ENCODE data around the gene CXCL14.

The CXCL14 gene

DNA sequence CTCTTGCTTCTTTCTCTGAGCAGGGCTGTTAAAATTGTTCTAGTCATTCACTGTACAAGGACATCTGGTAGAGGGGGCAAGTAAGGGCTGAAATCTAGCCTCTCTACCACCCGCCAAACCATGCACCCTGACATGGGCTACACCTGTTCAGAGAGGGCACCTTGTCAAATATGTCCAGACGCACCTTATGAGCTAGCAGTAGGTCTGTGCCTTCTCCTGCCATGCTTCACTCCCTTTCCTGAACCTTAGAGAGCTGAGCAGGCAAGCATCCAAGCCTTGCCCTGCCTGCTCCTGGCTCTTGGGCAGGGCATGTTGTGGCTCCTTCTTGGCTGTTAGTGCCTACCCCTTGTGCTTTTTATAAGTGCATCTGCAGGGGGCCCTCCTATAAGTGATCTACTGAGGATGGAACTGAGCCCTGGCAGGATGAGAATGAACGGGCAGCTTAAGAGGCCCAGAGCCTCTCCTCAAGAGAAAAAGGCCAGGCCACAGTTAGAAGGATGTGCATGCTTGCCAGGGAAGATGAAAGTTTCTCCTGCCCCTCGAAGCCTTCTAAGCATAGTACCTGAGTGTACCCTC, 39.3 kb downstream of the CXCL14 start:
- TF ChIP-seq, protein P1, sequence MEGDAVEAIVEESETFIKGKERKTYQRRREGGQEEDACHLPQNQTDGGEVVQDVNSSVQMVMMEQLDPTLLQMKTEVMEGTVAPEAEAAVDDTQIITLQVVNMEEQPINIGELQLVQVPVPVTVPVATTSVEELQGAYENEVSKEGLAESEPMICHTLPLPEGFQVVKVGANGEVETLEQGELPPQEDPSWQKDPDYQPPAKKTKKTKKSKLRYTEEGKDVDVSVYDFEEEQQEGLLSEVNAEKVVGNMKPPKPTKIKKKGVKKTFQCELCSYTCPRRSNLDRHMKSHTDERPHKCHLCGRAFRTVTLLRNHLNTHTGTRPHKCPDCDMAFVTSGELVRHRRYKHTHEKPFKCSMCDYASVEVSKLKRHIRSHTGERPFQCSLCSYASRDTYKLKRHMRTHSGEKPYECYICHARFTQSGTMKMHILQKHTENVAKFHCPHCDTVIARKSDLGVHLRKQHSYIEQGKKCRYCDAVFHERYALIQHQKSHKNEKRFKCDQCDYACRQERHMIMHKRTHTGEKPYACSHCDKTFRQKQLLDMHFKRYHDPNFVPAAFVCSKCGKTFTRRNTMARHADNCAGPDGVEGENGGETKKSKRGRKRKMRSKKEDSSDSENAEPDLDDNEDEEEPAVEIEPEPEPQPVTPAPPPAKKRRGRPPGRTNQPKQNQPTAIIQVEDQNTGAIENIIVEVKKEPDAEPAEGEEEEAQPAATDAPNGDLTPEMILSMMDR (IDR thresholded peaks at IDR 0.05): no peak

DNA sequence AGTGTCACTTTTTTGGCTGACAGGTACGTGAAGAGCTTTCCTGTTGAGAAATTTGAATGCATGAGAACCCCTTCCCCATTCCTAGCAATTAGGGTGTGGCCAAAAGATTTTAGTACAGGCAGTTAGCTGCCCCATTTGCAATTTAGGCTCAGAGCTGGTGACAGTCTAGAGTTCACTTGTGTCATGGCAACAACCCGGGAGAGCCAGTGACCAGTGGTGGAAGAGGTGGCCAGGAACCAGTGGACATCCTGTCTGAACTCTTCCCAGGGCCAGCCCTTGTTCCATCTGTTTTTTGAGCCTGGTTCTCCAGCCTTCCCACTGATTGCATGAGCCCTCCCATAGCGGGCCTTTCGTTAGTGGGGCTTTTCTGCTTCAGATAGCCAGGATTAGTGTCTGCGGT, 40.5 kb downstream of the CXCL14 start:
- TF ChIP-seq, protein P1 (IDR thresholded peaks at IDR 0.05): no peak

DNA sequence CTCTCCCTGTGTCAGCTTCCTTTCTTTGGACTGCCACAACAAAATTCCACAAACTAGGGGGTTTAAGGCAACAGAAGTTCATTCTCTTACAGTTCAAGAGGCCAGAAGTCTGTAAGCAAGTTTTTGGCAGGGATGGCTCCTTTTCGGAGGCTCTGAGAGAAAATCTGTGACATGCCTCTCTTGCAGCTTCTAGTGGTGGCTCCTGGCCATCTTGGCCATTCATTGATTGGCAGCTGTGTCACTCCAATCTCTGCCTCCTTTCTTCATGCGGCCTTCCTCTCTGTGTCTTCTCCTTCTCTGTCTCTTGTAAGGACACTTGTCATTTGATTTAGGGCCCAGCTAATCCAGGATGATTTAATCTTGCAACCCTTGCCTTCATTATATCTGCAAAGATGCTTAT, 41.0 kb downstream of the CXCL14 start:
- TF ChIP-seq, protein P1 (IDR thresholded peaks at IDR 0.05): no peak

DNA sequence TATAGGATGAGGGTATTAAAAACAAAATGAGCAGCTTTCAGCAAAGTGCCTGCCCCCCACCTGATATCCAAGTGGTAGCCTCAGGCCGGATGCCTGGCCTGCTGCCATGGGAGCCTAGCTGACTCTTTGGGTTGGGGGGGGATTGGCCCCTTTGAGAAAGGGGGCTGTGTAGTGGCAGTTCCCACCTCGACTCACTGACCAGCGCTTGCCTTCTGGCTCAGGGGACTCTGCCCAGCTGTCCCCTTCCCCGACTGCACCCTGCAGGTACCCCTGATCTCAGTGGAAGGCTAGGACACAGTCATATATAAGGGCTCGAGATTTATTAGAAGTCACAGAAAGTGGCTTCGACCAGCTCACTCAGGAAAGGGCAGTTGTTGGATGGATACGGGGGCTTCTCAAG, 41.5 kb downstream of the CXCL14 start:
- TF ChIP-seq, protein P1 (IDR thresholded peaks at IDR 0.05): no peak

DNA sequence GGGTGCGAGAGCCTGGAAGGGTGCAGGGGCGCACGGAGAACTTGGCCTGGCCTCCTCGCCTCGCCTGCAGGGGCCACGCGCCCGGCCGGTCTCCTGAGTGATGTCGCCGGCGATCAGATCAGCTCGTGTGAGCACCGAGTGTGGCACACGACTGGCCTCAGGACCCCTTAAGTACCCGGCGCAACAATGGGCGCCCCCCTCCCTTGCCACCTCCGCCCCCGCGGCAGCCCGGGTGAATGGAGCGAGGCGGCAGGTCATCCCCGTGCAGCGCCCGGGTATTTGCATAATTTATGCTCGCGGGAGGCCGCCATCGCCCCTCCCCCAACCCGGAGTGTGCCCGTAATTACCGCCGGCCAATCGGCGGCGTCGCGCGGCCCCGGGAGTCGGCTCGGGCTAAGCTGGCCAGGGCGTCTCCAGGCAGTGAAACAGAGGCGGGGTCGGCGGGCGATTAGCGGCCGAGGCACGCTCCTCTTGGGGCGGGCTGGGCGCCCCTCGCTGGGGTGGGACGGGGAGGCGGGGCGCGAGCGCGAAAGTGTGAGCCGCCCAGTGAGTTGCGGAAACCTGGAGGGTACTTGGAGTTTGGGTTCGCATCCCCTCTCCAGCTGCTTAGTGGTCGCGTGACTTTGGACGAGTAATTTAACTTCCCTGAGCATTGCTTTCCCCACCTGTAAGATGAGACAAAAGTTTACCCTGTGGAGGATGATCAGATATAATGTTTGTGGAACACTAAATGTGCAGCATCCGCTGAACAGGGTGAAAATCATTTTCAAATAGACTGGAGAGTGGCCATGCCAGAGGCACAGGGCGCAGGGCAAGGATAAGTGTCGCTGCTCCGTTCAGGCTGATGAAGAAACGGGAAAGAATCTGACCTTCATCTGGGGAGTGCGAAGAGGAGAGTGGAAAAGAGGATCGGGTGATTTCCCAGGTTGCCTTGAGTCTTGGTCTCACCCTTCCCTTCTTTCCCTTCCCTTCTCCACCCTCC, 42.7 kb downstream of the CXCL14 start, which contains the start of gene NEUROG1:
Gene NEUROG1, minus strand, starts transcription at position 145 of the 982 bp plus-strand sequence. CDS start 274 bp downstream, outside the sequence.
- TF ChIP-seq, protein P1 (IDR thresholded peaks at IDR 0.05): no peak

DNA sequence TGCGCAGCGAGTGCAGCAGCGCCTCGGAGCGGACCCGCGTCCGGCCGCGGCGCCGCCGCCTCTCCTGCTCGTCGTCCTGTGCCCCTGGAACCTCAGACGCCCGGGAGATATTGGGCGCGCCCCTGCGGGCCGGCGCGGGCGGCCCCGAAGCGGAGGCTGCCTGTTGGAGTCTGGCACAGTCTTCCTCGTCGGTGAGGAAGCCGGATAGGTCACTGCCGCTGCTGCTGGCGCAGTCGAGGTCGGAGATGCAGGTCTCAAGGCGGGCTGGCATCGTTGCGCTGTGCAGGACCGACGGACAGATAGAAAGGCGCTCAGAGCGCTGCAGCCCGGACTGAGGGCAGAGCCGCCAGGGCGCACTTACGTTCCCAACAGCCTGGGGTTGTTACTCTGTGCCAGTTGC, 43.4 kb downstream of the CXCL14 start:
- TF ChIP-seq, protein P1 (IDR thresholded peaks at IDR 0.05): no peak

DNA sequence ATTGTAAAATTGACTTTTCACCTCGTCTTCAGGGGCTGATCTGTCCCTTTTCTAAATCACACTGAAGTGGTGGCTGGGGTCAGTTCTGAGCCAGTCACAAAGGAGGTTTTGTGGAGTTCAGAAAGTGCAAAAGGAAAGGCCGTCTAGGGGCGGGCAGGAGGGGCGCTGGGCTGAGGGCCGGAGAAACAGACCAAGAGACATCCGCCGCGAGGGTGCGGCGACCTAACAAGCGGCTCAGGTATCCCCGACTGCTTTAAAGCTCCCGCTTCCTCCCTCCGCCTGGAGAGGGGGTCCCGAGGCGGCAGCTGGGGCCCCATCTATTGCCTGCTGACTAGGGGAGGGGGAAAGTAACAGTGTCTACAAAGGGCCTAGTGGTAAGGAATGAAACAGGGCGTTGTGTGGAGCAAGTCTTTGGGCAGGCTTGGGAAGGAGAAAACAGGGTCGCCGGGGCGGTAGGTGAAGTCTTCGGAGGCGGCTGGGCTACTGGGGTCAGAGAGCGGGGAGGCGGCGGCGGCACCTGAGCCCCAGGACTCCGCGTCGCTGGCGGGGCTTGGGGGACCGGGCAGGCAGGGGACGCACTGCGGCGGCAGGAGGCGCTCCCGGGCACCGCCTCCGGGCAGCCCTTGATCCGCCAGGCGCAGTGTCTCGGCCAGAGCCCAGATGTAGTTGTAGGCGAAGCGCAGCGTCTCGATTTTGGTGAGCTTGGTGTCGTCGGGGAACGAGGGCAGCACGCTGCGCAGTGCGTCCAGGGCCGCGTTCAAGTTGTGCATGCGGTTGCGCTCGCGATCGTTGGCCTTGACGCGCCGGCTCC, 44.0 kb downstream of the CXCL14 start:
- TF ChIP-seq, protein P1 (IDR thresholded peaks at IDR 0.05): no peak

Measured in LNCAP (cell line).